Right forelimb (tissue), 1 donor: Measurements from ENCODE around the gene TUBA1B.
"Not testable (repeated sequence)": the region's sequence is repeated elsewhere in the genome, so short reads cannot be mapped to it uniquely, and the experiment has no call there.

Source experiments
- DNase-seq: peaks from one replicate; pipeline ENCODE4 v3.0.0-alpha.2; 2018

Gene TUBA1B

GRCh38 chr12:49131051-49131893, at the start of gene TUBA1B:
Gene TUBA1B, minus strand, starts transcription at chr12:49131395. Its CDS starts 95 bp downstream, at chr12:49131300.
- peak; percentile 95 for DNase-seq

- no peak for DNase-seq
These were observed 43.0 kb upstream of the TUBA1B start for GRCh38 chr12:49174218-49174617.

GRCh38 chr12:49170924-49171323, 39.7 kb upstream of the TUBA1B start:
- no peak for DNase-seq

- DNase-seq, result no peak
These were observed 33.9 kb upstream of the TUBA1B start for GRCh38 chr12:49165114-49165513.

- DNase-seq, result not testable (repeated sequence)
These were observed 30.7 kb upstream of the TUBA1B start for GRCh38 chr12:49161901-49162300.

- no peak for DNase-seq
These were observed 30.0 kb upstream of the TUBA1B start for GRCh38 chr12:49161092-49161795.

GRCh38 chr12:49160399-49160798, 29.2 kb upstream of the TUBA1B start:
- DNase-seq, result no peak

GRCh38 chr12:49154221-49154620, 23.0 kb upstream of the TUBA1B start:
- DNase-seq, result no peak

- no peak for DNase-seq
These were observed 16.2 kb upstream of the TUBA1B start for GRCh38 chr12:49147384-49147783.

- no peak for DNase-seq
These were observed 15.2 kb upstream of the TUBA1B start for GRCh38 chr12:49146406-49146805.

- DNase-seq, result no peak
These were observed 13.2 kb upstream of the TUBA1B start for GRCh38 chr12:49144384-49144783.

GRCh38 chr12:49138999-49139398, 7.8 kb upstream of the TUBA1B start:
- DNase-seq, result no peak

GRCh38 chr12:49138587-49138986, 7.4 kb upstream of the TUBA1B start:
- DNase-seq, result no peak

- DNase-seq, result no peak
These were observed 6.3 kb upstream of the TUBA1B start for GRCh38 chr12:49137476-49137875.

GRCh38 chr12:49136997-49137396, 5.8 kb upstream of the TUBA1B start:
- DNase-seq, result not testable (repeated sequence)

- DNase-seq, result no peak
These were observed 2.4 kb upstream of the TUBA1B start for GRCh38 chr12:49133590-49133989.

GRCh38 chr12:49133014-49133413, 1.8 kb upstream of the TUBA1B start:
- no peak for DNase-seq

GRCh38 chr12:49131894-49132461, 783 bp upstream of the TUBA1B start:
- peak; percentile 48 for DNase-seq

GRCh38 chr12:49130151-49131050, 794 bp downstream of the TUBA1B start:
- DNase-seq, result peak; percentile 93

- DNase-seq, result peak; percentile 44
These were observed 1.7 kb downstream of the TUBA1B start for GRCh38 chr12:49129332-49130150.

GRCh38 chr12:49127971-49128370, 3.2 kb downstream of the TUBA1B start:
- DNase-seq, result not testable (repeated sequence)
